Measurements from ENCODE around the gene FAM3B.

Gene FAM3B

DNA sequence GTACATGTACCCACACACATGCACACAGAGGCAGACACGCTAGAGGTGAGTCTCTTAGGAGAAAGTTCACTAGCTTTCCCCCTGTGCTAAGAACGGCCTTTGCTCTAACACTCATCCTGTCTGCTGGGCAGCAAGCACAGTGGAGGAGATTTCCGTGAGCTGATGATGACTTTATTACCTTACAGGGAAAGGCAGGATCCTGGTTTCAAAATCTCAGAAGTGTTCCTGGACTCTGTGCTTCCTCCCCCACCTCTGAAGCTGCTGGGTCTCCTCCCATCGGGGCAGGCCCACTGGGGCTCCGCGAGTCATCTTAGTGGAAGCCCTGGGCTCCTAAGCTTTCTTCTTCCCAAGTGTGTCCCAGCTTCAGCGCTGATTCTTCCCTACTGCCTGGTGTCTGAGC is 2.7 kb downstream of the FAM3B start:
- no peak for DNase-seq (ENCODE audit: low read depth)

DNA sequence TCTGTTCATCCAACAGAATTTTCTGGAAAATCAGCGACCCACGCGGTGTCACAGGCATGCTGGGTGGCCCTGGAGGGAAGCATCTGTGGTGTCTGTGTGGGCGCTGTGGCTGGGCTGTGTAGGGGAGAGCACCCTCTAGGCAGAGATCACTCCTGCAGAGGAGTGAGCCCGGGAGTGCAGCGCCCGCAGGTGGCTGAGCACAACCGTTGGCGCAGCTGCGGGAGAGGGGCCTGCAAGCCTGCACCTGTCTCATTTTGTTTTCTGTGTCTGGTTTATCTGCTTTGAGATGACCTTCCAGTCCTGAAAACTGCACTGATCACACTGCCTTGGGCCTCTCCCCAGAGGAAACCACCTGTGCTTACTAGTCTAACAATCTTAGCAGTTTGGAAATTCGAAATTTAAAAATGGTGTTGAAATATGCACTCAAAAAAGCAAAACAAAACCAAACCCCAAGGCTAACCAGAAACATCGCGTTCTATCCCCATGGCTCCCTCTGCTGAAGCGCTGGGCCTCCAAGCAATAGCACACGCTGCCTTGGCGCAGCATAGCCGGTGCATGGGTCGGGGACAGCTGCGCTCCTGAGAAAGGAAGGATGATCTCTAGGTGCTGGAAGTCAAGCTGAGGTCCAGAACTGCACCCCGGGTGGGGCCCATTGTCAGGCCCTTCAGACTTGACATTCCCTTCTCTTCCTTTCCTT is 4.8 kb downstream of the FAM3B start:
- no peak for DNase-seq (ENCODE audit: low read depth)

DNA sequence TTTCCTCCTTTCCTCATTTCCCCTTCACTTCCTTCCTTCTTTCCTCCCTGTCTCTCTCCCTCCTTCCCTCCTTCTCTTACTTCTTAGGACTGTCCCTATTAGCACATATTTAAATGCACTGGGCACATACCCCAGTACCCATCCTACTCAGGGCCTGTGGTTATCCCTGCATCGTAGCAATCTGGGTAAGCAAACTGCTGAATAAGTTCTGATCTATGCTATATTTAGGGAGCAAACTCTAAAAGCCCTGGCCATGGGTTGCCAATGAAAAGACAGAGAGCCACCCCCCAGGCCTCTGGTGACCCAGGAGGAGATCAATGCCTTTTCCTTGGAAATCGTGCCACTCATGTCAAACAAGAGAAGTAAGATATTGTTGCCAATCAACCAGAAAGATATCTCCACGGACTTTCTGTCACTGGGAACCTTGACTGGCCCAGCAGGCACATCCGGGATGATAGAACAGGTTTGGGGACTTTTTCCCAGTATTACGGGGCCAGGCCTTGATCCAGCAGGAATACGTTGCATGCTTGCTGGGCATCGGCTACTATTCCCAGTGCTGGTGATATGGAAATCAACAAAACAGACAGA is 5.4 kb downstream of the FAM3B start:
- DNase-seq (ENCODE audit: low read depth) = no peak

DNA sequence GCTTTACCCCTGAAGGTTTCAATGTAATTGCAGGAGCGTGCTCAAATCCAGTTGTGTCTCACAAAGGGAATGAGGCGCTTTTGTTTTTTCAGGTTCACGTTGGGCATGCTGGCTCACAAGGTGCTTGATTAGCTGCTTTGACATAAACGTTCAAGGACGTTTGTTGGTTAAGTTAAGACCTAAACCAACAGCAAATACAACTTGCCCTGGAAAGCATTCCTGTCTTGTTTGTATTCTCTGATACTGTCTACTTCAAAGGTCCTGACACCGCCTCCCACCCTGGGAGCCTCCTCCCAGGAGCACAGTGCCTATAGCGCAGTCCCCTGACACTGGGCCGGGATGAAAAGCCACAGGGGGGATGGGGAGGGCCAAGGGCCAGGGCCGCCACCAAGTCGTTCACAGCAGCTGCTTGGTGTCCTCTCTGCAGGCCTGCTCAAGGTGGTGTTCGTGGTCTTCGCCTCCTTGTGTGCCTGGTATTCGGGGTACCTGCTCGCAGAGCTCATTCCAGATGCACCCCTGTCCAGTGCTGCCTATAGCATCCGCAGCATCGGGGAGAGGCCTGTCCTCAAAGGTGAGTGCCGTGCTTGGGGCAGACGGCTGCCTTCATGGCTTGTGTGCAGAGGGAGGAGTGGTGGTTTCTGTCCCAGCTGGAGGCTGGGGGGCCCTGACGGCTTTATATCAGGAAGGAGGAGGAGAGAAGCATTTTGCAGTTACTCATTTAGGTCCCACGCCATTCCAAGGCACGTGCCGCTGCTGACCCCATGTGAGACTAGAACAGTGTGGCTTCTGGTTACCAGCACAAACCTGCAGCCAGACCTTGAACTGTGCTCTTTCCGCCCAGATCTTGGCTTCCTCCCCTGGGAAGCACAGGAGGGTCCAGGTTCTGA is 6.1 kb downstream of the FAM3B start:
- DNase-seq (ENCODE audit: low read depth) = no peak

DNA sequence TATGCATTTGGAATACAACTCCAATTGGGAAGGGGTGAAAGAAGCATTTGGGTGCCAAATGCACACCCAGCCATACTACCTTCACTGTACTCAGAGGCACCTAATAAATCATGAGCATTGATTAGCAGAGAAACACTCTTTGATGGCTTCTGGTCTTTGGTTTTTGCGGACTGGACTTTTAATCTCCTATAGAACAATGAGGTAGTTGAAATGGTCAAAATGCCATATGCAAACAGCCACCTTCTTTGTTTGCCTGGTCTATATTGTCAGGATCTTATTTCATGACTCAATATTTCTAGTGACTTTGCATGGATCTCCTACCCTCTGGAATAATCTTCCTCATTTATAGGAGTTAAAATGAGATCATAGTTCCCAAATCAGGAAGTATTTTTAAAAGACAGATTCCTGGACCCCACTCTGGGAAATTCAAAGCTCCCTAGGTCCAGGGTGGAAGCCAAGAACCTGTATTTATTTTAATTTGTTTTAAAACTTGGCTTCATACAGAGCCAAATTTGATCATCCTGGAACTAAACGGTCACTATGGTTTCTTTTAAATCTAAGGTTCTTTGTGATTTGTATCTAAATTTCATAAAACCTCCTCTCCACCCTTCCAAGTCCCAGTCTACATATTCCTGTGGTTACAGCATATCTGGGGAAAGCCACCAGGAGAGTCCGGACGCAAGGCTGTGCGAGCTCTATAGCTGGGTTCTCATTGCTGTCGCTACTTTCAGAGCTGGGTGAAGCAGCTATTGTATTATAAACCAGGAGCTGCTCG is 8.7 kb downstream of the FAM3B start:
- DNase-seq (ENCODE audit: low read depth) = no peak

DNA sequence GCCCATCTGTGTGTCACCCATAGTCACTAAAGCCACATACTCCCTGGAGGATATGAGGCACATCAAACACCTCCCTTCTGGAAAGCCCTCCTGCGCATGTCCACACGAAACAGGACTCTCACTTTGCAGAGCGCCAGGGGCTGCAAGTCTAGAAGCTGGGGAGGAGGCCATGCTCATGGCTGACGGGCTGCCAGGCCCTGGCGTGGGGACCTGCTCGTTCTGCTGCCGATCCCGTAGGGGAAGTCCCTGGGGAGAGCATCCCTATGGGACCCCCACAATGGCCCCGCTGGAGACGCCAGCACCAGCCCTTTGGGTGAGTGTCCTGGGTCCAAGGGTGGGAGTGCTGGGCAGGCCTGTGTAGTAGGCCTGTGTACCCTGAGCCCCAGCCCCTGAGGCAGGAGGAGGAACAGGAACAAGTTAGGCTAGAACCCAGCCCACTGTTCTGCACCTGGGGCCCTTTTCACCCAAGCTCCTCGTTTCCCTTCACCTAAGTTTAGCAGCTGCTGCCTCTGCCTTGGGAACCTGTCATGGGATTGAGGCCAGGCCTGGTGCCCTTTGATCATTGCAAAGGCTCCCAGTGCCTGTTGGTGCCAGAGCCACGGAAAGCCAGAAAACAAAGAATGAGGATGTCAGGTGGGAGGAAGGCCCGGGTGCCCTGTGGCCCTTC is 9.9 kb downstream of the FAM3B start:
- no peak for DNase-seq (ENCODE audit: low read depth)

DNA sequence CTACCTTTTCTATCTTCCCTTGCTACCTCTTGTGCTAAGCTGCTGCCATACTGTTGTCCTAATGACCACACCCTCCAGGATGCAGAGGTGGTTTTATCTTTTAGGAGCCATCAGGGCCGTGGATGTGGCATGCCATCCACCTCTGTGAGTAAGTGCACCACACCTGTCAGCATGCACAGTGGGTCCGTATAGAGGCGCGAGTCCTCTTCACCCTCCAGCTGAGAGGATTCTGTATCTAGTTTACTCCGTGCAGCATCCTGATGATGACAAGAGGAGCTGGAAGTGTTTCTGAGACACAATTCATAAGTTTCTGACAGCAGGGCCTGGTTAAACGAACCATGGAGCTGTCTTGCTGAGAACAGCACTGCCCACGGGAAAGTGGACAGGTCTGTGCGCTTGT is 11.2 kb downstream of the FAM3B start:
- DNase-seq (ENCODE audit: low read depth) = no peak

DNA sequence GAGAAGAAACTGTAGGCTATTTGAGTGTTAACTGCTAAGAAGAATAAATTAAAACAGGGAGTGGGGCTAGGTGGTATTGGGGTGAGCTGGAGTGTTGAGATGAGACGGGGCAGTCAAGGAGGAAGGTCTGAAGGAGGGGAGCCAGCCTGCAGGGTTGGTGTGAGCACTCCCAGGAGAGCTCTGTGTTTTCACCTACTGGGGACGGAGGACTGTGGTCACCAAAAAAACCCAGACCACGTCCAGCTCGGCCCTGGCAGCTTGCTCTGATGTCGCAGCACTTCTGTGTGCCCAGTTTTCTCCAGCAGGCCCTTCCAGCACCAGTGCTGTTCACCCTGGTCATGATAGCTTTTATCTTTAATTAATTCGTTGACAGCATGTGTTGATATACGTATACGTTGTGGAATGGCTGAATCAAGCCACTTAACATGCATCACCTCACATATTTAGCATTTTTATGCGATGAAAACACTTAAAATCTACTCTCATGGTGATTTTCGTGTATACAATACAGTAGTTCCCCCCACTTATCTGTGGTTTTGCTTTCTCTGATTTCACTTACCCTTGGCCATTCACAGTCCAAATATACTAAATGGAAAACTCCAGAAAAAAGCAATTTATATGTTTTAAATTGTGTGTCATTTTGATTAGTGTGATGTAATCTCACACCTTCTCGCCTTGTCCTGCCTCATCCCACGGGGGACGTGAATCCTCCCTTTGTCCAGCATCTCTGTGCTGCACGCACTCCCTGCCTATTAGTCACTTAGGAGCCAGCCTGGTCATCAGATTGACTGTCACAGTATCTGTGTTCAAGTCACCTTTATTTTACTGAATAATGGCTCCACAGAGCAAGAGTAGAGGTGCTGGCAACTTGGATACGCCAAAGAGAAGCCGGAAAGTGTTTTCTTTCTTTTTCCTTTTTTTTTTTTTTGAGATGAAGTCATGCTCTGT is 12.3 kb downstream of the FAM3B start:
- DNase-seq (ENCODE audit: low read depth) = no peak

DNA sequence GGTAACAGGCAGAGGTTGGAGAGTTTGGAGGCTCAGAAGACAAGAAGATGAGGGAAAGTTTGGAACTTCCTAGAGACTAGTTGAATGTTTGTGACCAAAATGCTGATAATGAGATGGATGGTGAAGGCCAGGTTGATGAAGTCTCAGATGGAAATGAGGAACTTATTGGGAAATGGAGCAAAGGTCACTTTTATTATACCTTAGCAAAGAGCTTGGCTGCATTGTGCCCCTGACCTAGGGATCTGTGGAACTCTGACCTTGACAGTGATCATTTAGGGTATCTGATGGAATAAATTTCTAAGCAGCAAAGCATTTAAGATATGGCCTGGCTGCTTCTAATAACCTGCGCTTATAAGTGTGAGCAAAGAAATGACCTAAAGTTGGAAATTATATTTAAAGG is 17.2 kb downstream of the FAM3B start:
- no peak for DNase-seq (ENCODE audit: low read depth)

DNA sequence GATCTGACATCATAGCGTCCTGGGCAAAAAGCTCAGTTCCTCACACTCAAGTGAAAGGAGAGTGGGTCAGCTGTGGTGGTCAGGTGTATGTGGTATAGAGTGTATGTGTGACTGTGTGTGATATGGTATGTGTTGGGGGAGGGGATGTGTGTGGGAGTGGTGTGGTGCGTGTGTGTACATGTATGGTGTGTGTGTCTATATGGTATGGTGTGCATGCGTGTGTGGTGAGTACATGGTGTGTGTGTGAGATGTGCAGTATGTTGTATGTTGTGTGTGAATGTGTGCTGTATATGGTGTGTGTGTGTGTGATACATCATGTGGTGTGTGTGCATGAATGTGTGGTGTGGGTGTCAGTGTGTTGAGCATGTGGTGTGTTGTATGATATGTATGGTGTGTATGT is 20.9 kb downstream of the FAM3B start:
- no peak for DNase-seq (ENCODE audit: low read depth)

DNA sequence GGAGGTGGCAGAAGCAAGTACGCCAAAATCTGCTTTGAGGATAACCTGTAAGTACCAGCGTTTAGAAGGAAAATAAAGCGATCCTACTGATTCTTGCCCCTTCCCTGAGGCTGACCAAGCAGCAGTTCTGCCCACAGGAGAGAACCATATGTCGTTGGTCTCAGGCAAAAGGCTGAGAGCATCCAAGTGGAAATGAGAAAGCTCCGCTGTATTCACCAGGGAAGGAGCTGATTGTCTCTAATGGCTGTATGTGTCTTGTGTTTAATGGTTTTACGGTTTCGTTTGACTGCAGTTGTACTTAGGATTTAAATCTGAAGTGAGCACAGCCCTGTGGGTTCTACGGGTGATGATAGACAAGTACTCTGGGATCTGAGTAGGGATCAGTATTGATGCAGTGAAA is 21.9 kb downstream of the FAM3B start:
- DNase-seq (ENCODE audit: low read depth) = no peak

DNA sequence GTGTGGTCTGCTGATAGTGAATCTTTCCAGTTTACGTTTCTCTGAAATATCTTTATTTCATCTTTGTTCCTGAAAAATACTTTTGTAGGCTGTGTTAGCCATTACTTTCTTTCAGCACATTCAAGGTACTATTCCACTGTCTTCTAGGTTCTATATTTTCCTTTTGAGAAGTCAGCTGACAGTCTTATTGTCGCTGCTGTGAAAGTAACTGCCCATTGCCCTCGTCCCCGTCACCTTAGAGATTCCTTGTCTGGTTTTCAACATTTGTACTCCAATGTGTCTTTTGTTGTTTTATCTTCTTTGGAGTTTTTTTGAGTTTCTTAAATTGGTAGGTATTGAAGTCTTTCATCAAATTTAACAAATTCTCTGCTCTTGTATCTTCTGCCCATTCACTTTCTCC is 25.4 kb downstream of the FAM3B start:
- no peak for DNase-seq (ENCODE audit: low read depth)

DNA sequence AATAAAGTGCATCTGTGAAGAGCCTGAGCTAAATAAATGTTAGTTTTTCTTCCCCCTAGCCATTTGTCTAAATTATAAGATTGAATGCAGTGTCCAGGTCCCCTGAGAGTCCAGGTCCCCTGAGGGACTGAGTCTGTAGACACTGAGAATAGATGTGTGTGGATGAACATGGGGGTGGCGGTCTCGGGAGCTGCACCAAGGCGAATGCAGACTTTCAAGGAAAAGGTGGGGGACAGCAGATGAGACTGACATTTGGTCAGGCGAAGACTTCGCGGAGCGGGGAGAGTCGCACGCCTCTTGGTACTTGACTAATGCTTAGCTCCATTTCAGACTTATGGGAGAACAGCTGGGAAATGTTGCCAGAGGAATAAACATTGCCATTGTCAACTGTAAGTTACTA is 27.5 kb downstream of the FAM3B start:
- no peak for DNase-seq (ENCODE audit: low read depth)

DNA sequence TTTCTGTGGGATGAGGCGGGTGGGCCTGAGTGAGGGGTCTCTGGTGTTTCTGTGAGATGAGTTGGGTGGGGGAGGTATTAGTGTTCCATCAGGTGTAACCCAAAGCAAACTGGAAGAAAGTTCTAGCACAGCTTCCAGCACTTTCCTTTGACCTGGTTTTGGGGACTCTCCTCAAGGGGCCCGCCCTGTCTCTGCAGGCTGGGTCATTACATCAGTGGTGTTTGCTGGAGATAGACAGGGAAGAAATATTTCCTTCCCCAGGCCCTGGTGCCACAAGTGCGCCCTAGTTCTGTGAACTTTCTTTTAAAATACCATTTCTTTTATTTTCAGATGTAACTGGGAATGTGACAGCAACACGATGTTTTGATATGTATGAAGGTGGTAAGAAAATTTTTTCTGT is 28.8 kb downstream of the FAM3B start:
- DNase-seq (ENCODE audit: low read depth) = no peak

DNA sequence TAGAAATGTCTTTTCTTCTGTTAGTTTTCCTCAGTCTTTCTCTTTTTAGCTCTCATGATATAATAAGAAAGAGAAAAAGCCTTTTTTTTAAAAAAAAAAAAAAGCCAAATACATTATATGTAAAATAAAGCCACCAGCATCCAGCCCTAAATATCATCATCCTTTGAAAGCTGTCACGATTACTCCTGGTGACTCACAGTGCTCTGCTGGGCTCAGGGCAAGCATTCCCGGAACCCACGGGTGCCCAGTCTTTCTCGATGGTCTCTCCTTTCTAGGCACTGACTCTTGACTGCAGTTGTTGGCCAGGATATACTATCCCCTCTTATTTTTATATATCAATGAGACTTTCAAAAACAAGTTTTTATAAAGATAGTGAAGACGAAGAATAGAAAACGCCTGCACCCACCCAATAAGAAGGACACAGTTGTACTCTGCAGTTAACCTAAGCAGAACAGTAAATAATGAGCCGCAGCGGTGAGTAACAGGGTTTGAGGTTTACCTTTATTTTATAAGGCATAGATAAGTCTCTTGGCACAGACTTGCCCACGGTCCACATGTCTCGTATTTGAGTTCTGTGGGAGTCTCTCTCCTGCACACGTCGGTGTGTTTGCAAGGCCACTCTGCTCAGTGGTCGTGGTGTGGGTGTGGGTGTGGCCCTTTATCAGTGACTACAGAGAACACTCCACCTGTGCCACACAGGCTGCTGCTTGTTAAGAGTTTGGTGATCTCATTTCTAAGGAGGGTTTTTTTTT is 29.5 kb downstream of the FAM3B start:
- DNase-seq (ENCODE audit: low read depth) = no peak

DNA sequence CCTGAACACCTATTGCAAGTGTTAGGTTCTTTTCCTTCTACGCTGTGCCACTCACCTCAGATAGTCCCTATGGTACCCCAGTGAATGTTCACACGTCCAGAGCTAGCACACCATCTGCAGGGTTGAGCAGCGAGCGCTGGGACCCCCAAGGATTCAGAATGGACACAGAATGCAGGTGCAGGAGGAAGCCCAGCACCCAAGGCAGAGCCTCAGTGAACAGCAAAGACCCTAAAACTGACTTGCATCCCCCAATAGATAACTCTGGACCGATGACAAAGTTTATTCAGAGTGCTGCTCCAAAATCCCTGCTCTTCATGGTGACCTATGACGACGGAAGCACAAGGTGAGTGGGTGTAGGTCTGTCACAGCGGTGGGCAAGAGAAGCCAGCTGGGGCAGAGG is 30.2 kb downstream of the FAM3B start:
- no peak for DNase-seq (ENCODE audit: low read depth)

DNA sequence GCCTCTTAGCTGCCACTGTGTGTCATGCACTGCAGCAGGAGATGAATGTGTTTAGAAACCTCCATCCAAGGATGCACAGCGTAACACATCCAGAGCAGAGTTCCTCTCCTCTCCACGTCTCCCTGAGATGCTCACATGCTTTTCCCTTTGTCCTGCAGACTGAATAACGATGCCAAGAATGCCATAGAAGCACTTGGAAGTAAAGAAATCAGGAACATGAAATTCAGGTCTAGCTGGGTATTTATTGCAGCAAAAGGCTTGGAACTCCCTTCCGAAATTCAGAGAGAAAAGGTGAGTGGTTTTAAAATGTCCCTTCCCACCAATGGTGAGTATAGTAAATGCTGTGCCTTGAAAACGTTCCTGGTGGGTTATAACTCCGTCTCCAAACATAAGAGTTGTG is 31.8 kb downstream of the FAM3B start:
- no peak for DNase-seq (ENCODE audit: low read depth)

DNA sequence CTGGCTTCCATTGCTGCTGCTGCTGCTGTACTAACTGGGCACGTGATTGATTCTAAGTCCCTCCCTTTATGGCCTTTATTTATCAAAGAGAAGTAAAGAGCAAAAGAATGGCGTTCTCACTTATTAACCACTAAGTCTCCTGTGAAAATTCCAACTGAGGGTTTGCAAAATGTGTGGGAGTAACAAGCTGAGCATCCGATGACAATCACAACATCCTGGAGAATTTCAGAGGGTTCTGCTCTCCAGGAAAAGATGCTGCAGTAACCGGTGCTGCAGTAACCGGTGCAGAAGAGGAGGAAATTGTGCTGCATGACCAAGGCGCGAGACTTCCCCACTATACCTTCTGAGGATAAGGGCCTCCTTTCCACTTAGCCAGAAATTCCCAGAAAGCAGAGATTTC is 32.5 kb downstream of the FAM3B start:
- no peak for DNase-seq (ENCODE audit: low read depth)

DNA sequence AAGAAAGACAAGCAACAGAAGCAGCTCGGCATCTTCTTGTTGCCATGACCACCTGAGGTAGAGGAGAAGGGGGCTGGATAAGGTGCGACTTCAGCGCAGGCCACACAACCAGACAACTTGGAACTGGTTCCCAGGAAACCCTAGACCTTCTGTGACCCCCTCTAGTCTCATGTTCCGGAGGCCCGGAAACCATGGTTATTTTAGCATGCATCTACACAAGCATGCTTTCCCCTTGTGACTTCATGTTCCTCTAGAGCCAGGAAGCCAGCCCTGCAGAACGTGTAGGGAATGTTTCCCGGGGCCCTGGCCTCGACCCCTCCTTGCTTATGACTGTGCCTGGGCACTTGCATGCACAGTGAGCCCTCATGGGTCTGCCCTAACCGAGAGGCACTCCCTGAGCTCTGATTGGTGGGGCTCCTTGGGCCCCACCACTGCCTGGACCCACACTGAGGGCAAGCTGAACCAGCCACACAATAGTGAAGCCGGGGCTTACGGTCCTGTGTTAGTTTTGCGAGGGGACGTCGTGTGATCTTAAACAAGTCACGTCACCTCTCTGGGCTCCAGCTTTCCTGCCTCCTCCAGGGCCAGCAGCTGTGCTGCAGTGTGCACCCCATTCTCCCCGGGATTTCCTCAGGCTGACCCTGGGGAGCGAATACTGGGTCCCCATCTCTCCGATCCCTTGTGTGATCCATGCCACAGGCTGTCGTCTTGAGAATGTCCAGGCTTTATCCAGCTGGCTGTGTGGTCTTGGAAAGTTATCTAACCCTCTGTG is 33.2 kb downstream of the FAM3B start:
- DNase-seq (ENCODE audit: low read depth) = no peak

Data from CMK (cell line).